Measurements from ENCODE around the gene BTAF1. TPM values are rescaled to one million over a fixed set of nuclear protein-coding genes. Genes with fewer than 3 reads are reported as not detected.

The BTAF1 gene
- polyA plus RNA-seq, 3 donors from 2014 or later: 2.9 to 12.8 (median 4.7) TPM

DNA sequence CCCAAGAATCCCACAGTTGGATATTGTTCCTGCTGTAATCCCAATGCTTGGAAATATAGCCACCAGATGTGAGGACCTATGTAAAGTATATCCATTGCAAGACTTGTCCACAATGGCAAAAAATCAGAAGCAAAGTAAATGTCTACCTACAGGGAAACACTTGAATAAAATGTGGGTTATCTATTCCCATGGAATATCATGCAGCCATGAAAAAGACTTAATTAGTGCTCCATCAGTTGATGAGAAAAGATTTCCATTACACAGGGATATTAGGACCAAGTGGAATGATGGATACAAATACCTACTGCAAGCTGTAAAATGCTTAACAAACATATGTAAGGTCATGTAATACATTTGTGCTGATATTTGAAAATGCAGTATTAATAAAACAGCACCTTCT is 131.2 kb downstream of the BTAF1 start:
- Mint-ChIP-seq H3K27me3 (ENCODE audit: low read depth in 3 of 3) (peaks cover 0 to 4% (median 1%) of the 10 kb centered on the region in 3 donors), H3K9me3 (no peaks in the 10 kb centered on the region), H3K27ac (no peak overlapping the region), H3K4me1 (no peaks in the 10 kb centered on the region), H3K4me3 (no peak overlapping the region), H3K36me3 (peaks cover 0 to 9% (median 3%) of the 10 kb centered on the region in 3 donors)
- no peak for DNase-seq

DNA sequence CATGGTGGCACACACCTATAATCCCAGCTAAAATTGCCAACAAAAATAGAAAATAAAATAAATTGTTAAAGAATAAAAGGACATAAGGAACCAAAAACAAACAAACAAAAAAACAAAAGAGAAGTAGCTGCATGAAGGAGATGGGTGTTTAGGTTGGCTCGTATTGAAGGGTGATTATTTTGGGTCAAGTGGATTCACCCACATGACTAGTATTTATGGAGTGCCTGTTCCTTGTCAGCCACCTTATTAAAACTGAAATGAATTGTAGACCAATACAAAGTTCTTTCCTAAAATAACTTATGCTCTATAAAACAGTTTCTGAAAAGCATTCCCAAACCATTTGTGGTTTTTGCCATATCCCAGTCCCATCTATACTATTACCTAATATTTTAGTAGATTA is 138.7 kb downstream of the BTAF1 start:
- Mint-ChIP-seq H3K36me3 (peaks cover 0 to 7% (median 3%) of the 10 kb centered on the region in 3 donors), H3K27ac (no peak overlapping the region), H3K4me1 (no peaks in the 10 kb centered on the region), H3K9me3 (no peaks in the 10 kb centered on the region), H3K4me3 (no peak overlapping the region), H3K27me3 (ENCODE audit: low read depth in 3 of 3) (peaks cover 0 to 1% (median 1%) of the 10 kb centered on the region in 3 donors)
- no peak for DNase-seq

DNA sequence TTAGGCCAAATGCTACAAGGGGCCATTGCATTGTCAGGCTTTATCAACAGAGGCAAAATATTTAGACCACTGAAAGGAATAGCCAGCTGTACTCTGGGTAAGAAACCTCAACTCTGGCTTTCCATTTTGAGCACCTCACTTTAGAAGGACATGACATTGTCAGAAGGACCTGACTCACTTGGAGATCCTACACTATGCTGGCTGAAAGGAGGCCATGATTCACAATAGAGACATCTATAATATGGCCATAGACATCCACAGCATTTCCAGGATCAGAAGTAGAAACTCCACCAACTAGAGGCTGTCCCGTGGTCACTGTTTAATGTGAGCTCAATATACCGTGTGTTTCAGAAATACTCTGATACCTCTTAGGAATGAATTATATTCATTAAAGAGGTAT is 140.9 kb downstream of the BTAF1 start:
- H3K36me3 Mint-ChIP-seq: peaks cover 0 to 7% (median 7%) of the 10 kb centered on the region in 3 donors
- no peak overlapping the region for H3K4me3 Mint-ChIP-seq
- H3K27me3 Mint-ChIP-seq (ENCODE audit: low read depth in 3 of 3): no peaks in the 10 kb centered on the region
- no peak for DNase-seq
- H3K27ac Mint-ChIP-seq: no peak overlapping the region
- no peaks in the 10 kb centered on the region for H3K9me3 Mint-ChIP-seq
- H3K4me1 Mint-ChIP-seq: no peaks in the 10 kb centered on the region

DNA sequence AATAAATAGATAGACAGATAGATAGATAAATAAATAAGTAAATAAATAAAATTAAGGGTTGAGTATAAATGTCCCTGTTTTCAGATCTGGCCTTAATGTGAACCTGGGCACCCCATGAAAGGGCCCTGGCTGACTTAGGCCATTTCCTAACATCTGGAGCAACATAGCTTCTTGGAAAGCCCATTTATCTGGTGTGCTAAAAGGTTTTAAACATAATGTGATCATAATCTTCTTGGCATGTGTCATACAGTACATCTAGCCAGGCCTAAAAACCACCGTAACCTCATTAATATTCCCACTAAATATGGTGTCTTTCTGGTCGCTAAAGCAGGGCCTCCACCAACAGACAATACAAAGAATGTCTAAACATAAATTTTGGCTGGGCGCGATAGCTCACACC is 142.8 kb downstream of the BTAF1 start:
- Mint-ChIP-seq H3K27ac (no peak overlapping the region), H3K9me3 (no peaks in the 10 kb centered on the region), H3K36me3 (peaks cover 0 to 10% (median 9%) of the 10 kb centered on the region in 3 donors), H3K4me3 (no peak overlapping the region), H3K4me1 (no peaks in the 10 kb centered on the region), H3K27me3 (ENCODE audit: low read depth in 3 of 3) (no peaks in the 10 kb centered on the region)
- no peak for DNase-seq

DNA sequence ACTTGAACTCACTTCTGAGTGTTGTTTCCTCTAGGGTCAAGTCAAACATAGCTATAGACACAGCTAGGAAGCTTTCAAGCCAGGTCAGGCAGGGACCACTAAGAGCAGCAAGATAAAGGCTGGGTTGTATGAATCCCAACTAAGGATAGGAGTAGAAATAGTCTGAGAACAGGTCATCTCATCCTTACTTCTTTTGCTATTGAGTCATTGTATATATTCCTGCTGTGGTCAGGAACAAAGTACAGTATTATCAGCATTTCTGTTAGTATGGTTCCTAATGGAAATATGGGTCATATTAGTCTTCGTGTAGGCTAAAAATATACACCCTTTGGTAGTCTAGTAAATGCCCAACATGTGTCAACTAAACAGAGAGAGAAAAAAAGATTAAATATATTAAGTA is 145.3 kb downstream of the BTAF1 start:
- Mint-ChIP-seq H3K36me3 (peaks cover 0 to 10% (median 8%) of the 10 kb centered on the region in 3 donors), H3K4me1 (no peaks in the 10 kb centered on the region), H3K27ac (no peak overlapping the region), H3K27me3 (ENCODE audit: low read depth in 3 of 3) (no peaks in the 10 kb centered on the region), H3K4me3 (no peak overlapping the region), H3K9me3 (no peaks in the 10 kb centered on the region)
- DNase-seq: no peak

DNA sequence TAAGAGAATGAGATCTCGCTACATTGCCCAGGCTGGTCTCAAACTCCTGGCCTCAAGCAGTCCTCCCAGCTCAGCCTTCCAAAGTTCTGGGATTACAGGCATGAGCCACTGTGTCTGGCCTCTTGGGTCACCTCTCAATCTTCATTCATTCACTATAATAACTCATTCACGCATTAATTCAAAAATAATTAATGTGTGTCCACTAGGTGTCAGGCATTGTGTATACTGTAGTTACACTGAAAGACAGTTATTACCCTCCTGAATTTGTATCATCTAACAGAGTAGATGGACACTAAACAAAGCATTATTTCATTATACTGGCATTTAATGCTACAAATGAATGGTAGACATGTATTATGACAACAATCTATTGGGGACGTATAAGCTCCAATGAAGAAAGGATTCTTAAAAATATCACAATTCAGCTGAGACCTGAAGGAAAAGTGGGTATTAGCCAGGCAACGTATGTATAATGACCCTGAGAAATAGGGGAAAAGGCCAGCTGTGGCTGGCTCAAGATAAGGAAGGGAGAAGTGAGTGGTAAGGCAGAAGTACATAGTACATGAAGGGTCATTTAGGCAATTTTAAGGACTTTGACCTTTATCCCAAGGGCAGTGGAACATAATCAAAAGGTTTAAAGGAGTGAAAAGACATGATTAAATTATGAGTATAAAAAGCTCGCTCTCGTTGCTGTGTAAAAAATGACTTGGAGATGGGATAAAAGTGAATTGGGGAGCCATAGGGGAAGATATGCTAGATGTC is 150.7 kb downstream of the BTAF1 start:
- Mint-ChIP-seq H3K4me3 (no peak overlapping the region), H3K4me1 (no peaks in the 10 kb centered on the region), H3K27ac (no peak overlapping the region), H3K9me3 (no peaks in the 10 kb centered on the region), H3K27me3 (ENCODE audit: low read depth in 3 of 3) (no peaks in the 10 kb centered on the region), H3K36me3 (peaks cover 8 to 25% (median 18%) of the 10 kb centered on the region in 3 donors)
- no peak for DNase-seq

DNA sequence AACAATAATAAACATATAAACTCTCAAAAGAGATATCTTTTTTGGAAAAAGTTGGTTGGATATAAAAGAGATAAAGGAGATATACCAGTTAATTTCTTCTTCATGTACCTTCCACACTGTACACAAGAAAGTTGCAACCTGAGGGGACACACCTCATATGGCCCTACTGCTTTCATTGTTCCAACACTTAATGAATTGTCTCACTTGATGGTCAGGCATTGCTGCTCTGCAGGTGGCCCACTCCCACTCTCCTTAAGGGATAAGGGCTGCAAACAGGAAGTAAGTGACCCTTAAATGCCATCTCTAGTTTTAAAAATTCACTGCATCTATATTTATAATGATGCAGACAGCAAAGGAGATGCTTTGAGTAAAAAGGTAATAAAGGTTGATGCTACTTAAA is 152.3 kb downstream of the BTAF1 start:
- Mint-ChIP-seq H3K4me3 (no peak overlapping the region), H3K9me3 (no peaks in the 10 kb centered on the region), H3K27me3 (ENCODE audit: low read depth in 3 of 3) (peaks cover 0 to under 1% (median 0%) of the 10 kb centered on the region in 3 donors), H3K4me1 (no peaks in the 10 kb centered on the region), H3K36me3 (peaks cover 14 to 30% (median 23%) of the 10 kb centered on the region in 3 donors), H3K27ac (no peak overlapping the region)
- DNase-seq: no peak

DNA sequence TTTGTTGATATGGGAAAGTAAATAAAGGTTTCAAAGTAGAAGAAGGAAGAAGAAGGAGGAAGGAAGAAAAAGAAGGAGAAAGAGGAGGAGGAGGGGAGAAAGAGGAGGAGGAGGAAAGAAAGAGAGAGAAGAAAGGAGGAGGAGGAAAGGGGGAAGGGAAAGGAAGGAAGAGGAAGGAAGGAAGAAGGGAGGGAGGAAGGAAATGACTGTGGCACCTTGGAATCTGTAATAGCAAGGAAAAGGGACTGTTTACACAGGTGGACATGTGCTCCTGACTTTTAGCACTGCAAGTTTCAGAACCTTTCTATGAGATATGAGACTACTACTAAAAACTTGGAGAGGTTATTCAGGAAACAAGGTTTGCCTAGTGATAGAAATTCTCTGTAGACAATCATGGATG is 153.2 kb downstream of the BTAF1 start:
- H3K27ac Mint-ChIP-seq: no peak overlapping the region
- peaks cover 0 to 3% (median 0%) of the 10 kb centered on the region in 3 donors for H3K27me3 Mint-ChIP-seq (ENCODE audit: low read depth in 3 of 3)
- H3K9me3 Mint-ChIP-seq: no peaks in the 10 kb centered on the region
- H3K4me3 Mint-ChIP-seq: no peak overlapping the region
- DNase-seq: no peak
- H3K4me1 Mint-ChIP-seq: no peaks in the 10 kb centered on the region
- peaks cover 19 to 36% (median 28%) of the 10 kb centered on the region in 3 donors for H3K36me3 Mint-ChIP-seq

DNA sequence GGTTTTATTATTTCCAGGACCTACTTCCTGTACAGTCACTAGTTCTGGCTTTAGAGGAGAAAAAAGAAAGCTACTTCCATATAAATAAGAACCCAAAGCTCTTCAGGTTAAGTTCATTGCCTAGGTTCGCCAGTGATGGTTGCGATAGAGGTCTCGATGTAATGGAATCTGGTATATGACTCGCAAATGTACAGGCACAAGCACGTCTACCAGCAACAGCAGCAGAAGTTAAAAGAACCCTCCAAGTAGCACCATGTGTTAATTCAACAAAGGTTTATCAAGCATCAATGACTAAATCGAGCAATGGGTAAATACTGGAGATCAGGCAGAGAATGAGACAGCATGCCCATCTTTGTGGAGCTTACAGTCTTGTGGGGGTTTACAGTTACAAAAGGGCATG is 155.4 kb downstream of the BTAF1 start:
- Mint-ChIP-seq H3K4me3 (no peak overlapping the region), H3K4me1 (no peaks in the 10 kb centered on the region), H3K36me3 (peaks cover 19 to 36% (median 28%) of the 10 kb centered on the region in 3 donors), H3K27me3 (ENCODE audit: low read depth in 3 of 3) (peaks cover 0 to 3% (median 0%) of the 10 kb centered on the region in 3 donors), H3K27ac (no peak overlapping the region), H3K9me3 (no peaks in the 10 kb centered on the region)
- no peak for DNase-seq

Other genes starting within 250 kb of the BTAF1 start
- gene TNKS2, start 125.3 kb upstream of the BTAF1 start, polyA plus RNA-seq: 10 to 100 TPM; 21.9 to 31.1 (median 25.3) TPM
- gene FGFBP3, start 14.3 kb upstream of the BTAF1 start, polyA plus RNA-seq: 1 to 10 TPM in 2 of 3 donors, under 1 TPM in 1; 0.48 to 3.1 (median 3.1) TPM